Adrenal gland (tissue), 5 donors: ENCODE measurements around the gene PEX14.

ENCODE experiments used
- POLR2A ChIP-seq, 2 donors: fragments of 450-650 bp; IDR thresholded peaks; one replicate each; pipeline ENCODE4 v1.6.1; 2017; ENCODE audit warnings: antibody characterized with exemption in 2 of 2, mild to moderate bottlenecking in 2 of 2, moderate library complexity in 1 of 2
- TF ChIP-seq, protein P1 (sequence below), 6 experiments: fragments of 450-650 bp in 4 of 6; fragments of 200-600 bp in 2 of 6; sonication (generic) in 1 of 6; IDR thresholded peaks; 1 replicate in 5 of 6; 2 replicates in 1 of 6; pipeline versions ENCODE4 v1.5.1 to v1.8.0; 2016 to 2021; ENCODE audit warnings: antibody characterized with exemption in 6 of 6, mild to moderate bottlenecking in 2 of 6, moderate library complexity in 1 of 6
- donor health status: DM: no; HTN: no; CAD: no.

DNA sequence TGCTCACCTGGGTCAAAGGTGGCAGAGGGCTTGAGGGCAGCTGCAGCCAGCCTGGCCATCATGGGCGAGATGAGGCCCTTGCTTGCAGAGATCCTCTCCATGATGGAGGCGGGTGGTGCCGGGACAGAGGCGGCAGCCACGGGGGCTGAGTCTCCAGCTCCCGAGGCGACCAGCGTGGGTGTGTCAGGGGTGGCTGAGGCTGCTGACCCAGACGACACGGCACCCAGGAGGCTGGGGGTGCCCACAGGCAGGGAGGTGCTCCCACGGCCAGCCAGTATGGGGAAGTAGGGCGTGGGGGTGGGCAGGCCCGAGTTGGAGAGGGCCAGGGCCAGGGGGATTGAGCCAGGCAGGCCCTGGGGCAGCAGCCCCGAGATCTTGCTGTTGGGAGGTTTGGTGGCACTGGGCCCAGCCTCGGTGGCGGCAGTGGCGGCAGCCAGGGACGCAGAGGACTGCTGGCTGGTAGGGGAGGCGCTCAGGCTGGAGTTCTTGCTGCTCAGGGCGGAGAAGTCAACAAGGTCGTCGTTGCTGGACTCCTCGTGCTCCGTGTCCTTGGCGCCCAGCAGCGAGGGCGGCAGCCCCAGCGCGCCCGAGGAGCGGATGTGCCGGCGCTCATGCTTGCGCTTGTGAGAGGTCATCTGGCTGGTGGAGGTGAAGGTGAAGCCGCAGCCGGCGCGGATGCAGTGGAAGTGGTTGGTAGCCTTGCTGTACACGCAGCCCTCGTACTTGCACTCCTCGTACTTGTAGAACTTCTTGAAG is 178.8 kb downstream of the PEX14 start:
- TF ChIP-seq, protein P1, sequence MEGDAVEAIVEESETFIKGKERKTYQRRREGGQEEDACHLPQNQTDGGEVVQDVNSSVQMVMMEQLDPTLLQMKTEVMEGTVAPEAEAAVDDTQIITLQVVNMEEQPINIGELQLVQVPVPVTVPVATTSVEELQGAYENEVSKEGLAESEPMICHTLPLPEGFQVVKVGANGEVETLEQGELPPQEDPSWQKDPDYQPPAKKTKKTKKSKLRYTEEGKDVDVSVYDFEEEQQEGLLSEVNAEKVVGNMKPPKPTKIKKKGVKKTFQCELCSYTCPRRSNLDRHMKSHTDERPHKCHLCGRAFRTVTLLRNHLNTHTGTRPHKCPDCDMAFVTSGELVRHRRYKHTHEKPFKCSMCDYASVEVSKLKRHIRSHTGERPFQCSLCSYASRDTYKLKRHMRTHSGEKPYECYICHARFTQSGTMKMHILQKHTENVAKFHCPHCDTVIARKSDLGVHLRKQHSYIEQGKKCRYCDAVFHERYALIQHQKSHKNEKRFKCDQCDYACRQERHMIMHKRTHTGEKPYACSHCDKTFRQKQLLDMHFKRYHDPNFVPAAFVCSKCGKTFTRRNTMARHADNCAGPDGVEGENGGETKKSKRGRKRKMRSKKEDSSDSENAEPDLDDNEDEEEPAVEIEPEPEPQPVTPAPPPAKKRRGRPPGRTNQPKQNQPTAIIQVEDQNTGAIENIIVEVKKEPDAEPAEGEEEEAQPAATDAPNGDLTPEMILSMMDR (IDR thresholded peaks at IDR 0.05): no peak
- TF ChIP-seq POLR2A (IDR thresholded peaks at IDR 0.05): no peak
